Fibroblast of the conjunctiva (primary cell): ENCODE data around the gene RFK.
"Not testable (repeated sequence)": the region's sequence is repeated elsewhere in the genome, so short reads cannot be mapped to it uniquely, and the experiment has no call there.

Experiments used
- DNase-seq: peaks from one replicate; pipeline ENCODE4 v3.0.0-alpha.2; 2010; ENCODE audit warnings: low read depth

Gene RFK

DNA sequence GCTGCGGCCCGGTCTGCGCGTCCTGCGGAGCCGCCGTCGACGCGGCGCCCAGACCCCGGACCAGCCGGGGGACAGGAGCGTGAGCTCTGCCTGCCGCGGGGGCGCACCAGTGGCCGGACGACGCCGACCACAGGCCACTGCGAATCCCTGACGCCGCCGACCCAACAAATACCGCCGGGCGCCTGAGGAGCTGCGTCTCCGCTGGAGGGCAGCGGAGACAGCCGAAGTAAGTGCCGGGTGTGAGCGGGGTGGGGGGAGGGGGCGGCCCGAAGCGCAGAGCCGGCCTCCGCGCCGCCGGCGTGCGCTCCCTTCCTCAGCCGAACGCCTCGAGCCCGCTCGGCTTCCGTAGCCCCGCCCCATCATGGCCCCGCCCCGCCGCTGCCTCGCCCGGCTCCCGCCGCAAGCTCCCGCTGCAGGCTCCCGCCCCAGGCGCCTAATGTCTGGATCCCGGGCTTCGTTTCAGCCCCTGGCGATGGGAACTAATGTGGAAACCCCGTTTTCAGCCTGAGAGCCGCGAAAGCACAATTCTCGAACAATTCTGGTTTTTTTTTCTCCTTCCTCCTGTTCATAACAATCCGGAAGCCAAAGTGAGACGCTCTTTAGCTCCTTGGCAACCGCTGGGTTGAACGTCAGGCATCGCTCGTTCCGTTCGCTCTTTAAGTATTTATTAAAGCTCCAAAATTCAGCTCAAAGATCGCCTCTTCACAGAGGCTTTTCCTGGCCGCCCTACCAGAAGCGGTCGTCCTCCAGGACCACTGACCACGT, at the start of gene RFK:
RFK (minus strand) TSS at position 232 of the 765 bp plus-strand sequence. CDS start 255 bp downstream, outside the sequence.
- peak; percentile 90 for DNase-seq

DNA sequence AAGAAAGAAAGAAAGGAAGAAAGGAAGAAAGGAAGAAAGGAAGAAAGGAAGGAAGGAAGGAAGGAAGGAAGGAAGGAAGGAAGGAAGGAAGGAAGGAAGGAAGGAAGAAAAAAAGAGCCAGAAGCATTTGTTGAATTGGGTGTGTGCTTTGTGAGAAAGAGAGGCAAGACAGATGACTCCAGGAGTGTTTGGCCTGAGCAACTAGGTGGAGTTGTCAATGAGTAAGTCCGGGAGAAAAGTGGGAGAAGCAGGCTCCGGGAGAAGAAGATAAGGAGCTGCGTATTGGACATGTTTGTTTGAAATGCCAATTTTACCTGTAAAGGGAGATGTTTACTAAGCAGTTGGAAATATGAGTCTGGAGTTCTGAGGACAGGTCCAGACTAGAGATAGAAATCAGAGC, 49.7 kb upstream of the RFK start:
- no peak for DNase-seq

DNA sequence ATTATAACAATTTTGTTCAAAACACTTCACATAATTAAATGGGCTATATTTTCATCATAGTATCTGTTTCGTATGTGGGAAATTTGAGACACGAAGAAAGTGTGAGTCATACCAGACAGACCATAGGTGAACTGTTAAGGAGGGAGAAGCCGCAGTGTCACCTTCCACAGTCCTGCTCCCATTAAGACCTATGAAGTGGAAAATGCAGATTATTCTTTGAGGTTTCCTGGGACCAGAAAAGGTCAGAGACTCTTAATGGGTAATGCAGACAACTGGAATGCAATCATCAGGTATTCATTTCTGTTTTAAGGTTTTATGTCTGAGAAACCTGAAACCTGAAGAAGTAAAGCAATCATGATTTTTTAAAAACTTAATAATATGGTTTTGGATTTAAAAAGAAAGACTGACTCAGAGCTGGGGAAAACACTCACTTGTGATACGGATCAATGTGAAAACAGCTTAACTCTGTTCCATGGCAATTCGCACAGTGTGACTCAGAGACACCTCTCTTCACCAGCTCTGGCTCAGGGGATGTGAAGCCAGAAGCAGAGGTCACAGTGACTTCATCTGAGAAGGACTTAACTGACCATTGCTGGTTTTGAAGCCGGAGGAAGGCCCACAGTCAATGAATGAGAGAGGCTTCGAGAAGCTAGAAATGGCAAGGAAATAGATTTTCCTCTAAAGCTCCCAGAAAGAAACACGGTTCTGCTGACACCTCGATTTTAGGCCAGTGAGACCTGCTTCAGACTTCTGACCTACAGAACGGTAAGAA, 47.5 kb upstream of the RFK start:
- DNase-seq, result no peak

DNA sequence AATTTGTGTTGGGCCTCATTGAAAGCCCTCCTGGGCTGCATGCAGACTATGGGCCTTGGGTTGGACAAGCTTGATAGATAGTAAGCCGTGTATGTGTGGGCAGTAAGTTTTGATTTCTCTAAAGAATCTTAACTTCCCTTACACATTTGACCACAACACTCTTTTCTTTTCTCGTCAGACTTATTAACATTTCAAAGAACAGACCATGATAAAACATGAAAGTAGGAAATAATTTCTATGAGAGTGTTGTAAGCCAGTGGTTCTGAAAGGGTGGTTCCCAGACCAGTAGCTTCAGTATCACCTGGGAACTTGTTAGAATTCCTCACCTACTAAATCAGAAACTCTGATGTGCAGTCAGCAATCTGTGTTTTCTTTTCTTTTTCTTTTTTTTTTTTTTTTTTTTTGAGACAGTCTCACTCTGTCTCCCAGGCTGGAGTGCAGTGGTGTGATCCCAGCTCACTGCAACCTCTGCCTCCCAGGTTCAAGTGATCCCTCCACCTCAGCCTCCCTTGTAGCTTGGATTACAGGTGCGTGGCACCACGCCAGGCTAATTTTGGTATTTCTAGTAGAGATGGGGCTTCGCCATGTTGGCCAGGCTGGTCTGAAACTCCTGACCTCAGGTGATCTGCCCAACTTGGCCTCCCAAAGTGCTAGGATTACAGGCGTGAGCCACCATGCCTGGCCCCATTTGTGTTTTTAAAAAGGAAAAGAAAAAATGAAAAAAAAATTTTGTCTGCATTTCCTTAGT, 44.8 kb upstream of the RFK start:
- DNase-seq, result no peak

DNA sequence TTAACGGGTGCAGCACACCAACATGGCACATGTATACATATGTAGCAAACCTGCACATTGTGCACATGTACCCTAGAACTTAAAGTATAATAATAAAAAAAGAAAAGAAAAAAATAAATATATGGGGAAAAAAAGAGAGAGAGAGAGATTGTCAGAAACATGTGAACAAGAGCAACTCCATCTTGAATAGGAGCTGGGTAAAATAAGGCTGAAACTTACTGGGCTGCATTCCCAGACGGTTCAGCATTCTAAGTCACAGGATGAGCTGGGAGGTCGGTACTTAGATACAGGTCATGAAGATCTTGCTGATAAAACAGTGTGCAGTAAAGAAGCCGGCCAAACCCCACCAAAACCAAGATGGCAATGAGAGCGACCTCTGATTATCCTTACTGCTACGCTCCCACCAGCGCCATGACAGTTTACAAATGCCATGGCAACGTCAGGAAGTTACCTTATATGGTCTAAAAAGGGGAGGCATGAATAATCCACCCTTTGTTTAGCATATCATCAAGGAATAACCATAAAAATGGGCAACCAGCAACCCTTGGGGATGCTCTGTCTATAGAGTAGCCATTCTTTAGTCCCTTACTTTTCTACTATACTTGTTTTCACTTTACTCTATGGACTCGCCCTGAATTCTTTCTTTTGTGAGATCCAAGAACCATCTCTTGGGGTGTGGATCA, 42.9 kb upstream of the RFK start:
- DNase-seq, result not testable (repeated sequence)

DNA sequence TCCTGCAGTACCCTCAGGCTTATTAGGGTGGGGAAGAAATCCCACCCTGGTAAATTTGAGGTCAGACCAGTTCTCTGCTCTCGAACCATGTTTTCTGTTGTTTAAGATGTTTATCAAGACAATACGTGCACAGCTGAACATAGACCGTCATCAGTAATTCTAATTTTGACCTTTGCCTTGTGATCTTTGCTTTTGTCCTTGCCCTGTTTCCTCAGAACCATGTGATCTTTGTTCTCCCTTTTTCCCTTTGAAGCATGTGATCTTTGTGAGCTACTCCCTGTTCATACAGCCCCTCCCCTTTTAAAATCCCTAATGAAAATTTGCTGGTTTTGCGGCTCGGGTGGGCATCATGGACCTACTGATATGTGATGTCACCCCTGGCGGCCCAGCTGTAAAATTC, 40.7 kb upstream of the RFK start:
- DNase-seq, result not testable (repeated sequence)

DNA sequence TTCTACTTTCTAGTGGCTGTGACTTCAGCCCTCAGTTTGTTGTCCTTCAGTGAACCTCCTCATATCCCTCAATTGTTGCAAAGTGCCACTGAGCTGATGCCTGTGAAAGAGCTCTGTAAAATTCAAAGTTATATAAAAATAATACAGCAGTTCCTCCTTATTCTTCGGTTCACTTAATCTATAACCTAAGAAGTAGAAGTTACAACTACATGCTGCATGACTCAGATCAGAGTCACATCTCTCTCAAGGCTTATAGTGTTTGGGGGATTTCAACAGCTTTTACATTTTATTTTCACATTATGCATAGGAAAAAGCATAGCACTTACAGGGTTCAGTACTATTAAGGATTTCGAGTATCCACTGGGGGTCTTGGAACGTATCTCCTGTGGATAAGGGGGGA, 39.6 kb upstream of the RFK start:
- no peak for DNase-seq

DNA sequence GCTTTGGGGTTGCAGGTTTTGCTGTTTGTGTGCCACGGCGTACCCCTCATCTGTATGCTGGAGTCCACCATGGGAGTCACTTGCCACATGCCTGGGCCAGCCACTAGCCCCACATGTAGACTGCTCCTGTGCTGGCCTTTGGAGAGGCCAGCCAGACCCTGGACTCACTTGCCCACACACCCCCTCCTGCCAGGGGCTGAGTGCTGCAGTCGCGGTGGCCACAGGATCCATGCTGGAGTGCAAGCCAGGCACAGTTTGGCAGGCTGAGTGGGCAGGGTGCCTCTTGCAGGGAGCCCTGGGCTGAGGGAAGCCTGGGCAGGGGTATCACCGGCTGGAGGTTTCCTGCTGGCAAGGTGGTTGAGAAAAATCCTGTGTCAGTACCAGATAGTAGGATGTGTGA, 39.2 kb upstream of the RFK start:
- DNase-seq, result no peak

DNA sequence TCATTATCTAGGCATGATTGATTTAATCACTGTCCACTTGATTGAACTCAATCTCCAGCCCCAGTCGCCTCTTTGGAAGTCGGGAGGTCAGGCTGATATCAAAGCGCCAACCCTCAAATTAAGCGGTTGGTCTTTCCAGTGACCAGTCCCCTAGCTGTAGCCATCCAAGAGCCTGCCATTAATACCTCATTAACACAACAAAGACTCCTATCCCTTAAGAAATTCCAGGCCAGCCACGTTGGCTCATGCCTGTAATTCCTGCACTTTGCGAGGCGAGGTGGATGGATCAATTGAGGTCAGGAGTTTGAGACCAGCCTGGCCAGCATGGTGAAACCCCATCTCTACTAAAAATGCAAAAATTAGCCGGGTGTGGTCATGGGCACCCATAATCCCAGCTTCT, 37.4 kb upstream of the RFK start:
- DNase-seq, result no peak

DNA sequence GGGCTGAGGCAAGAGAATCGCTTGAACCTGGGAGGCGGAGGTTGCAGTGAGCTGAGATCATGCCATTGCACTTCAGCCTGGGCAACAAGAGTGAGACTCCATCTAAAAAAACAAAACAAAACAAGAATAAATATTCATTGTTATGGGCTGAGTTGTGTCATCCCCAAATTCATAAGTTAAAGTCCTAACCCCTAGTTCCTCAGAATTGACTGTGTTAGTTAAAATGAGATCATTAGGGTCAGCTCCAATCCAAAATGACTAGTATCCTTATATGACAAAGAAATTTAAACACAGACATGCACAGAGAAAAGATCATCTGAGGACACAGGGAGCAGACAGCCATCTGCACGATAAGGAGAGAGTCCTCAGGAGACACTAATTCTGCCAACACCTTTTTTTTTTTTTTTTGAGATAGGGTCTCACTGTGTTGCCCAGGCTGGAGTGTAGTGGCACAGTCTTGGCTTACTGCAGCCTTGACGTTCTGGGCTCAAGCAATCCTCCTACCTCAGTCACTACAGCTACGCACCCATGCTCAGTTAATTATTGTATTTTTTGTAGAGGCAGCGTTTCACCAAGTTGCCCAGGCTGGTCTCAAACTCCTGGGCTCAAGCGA, 32.7 kb upstream of the RFK start:
- DNase-seq, result no peak

DNA sequence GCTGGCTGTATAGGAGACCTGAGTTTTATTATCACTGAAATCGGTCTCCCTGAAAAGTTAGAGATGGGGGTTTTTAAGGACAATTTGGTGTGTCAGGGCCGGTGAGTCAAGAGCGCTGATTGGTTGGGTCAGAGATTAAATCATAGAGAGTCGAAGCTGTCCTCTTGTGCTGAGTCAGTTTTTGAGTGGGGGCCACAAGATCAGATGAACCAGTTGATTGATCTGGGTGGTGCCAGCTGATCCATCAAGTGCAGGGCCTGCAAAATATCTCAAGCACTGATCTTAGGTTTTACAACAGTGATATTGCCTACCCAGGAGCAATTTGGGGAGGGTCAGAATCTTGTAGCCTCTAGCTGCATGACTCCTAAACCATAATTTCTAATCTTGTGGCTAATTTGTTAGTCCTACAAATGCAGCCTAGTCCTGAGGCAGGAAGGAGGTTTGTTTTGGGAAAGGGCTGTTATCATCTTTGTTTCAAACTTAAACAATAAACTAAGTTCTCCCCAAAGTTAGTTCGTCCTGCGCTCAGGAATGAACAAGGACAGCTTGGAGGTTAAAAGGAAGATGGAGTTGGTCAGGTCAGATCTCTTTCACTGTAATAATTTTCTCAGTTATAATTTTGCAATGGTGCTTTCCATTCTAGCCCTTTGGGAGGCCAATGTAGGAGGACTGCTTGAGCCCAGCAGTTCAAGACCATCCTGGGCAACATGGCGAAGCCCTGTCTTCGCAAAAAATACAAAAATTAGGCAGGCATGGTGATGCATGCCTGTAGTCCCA, 31.6 kb upstream of the RFK start:
- no peak for DNase-seq

DNA sequence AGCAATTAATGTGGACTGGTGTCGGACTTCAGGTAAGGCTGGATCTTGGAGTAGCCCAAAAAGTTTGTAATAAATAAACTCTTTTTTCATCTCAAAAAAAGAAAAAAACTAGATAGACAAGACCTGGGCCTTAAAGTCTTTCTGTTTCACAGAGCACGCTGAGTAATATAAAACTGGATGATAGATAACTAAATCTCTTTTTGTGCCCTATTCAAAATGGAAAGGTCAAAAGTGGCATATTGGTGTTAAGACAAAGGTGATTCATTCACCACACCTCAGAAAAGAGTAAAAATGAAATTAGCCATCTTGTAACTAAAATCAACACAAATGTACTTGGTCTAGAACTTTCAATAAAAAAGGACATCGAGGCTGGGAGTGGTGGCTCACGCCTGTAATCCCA, 30.3 kb upstream of the RFK start:
- DNase-seq, result no peak

DNA sequence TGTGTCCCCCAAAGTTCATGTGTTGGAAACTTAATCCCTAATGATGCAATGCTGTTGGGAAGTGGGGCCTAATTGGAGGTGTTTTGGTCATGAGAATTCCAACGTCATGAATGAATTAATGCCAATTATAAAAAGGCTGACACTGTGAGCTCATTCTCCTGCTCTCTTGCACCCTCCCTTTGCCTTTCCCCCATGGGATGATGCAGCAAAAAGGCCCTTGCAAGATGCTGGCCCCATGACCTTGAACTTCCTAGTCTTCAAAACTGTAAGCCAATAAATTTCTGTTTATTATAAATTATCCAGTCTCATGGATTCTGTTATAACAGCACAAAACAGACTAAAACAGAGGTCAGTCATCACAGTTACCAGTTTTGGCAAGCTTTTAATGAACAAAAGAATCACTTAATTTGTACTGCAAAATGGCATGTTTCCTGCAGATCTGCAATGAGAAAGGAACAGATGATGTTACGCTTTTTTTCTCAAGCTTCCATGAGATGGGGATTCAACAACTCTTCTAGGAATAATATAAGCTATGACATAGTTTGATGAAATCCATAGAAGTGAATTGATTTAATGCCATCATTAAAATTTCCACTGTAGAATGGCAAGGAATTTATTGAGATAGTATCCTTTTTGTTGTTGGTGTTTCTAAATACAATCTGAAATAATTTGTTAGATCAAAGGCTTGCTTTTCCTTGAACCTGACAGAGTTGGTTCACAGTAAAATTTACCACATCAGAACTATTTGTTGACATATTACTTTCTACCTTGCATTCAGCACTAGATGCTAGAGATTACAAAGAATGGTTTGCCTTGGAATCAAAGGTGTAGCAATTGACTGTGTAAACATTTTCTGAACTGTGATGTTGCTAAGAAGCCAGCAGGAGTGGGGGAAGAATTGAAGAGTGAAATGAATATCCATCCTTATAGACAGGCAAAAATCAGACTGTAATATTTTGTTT, 29.3 kb upstream of the RFK start:
- no peak for DNase-seq

DNA sequence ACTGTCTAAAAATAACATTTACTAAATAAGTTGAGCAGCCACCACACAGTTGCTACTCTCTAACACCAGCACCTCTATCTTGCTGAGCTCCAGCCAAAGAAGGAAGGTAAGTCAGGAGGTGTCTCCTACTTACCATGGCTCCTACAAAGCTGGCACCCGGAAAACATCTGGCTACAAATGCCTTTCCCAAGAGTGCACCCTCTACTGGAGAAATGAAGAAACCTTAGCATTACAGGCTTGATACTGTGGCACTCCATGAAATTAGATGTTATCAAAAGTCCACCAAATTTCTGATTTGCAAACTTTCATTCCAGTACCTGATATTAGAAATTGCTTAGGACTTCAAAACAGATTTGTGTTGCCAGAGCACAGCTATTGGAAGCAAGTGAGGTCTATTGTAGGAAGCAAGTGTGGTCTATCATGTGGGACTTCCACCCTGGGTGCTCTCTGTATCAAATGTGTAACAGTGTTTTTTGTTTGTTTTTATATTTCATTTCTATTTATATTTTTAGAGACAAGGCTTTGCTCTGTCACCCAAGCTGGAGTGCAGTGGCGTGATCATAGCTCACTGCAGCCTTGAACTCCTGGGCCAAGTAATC, 25.7 kb upstream of the RFK start:
- no peak for DNase-seq

DNA sequence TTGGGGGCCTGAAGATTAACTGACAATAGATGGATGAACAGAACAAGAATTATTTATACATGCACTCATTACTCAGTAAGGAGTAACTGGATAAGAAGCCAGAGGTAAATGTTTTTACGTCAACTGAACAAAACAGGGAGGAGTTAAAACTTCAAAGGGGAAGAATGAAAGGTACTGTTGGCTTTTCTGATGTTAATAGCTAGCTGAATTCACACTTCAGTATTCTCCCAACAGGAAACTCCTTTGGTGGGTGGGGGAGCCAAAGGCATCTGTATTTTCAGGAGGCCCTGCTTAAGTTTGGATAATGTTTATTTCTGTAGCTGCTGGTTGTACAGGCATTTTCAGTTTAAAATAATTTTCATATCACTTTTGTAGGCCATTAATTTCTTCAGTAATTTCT, 23.2 kb upstream of the RFK start:
- DNase-seq, result no peak

DNA sequence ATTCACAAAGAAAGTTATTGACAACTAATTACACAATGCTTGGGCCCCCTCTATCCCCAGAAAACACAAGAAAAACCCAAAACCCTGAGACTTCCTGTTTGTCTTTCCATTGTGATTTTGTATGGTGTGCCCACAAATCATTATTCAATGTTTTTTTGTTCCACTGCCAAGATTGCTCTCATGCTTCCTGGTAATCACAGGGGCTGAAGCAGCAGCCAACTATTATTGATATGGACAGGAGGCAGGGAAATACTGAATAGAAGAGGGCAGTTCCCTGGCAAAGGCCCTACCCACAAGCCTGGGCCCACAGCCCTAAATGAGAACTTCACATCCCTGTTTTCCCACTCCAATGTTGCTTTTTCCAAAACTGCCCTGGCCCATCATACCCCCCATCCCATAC, 21.5 kb upstream of the RFK start:
- no peak for DNase-seq

DNA sequence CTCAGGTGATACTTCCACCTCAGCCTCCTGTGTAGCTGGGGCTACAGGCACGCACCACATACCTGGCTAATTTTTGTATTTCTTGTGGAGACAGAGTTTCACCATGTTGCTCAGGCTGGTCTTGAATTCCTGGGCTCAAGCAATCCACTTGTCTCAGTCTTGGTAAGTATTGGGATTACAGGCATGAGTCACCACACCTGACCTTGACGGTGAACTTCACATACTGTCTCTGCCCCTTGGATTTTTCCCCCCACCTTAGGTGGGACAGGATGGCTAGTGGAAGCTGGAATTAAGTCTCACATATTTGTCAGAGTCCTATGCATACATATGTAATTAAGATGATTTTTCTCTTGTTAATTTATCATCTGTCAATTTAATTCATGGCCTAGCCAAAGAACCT, 20.9 kb upstream of the RFK start:
- no peak for DNase-seq

DNA sequence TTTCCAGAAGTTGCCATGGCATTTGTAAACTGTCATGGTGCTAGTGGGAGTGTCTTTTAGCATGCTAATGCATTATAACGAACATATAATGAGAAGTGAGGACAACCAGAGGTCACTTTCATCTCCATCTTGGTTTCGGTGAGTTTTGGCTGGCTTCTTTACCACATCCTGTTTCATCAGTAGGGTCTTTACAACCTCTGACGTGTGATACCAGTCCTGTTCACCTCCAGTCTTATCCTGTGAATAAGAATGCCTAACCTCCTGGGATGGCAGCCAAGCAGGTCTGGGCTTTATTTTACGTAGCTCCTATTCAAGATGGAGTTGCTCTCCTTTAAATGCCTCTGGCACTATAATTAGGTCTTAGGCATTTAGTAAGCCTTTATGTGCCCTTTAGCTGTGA, 20.4 kb upstream of the RFK start:
- DNase-seq, result no peak

DNA sequence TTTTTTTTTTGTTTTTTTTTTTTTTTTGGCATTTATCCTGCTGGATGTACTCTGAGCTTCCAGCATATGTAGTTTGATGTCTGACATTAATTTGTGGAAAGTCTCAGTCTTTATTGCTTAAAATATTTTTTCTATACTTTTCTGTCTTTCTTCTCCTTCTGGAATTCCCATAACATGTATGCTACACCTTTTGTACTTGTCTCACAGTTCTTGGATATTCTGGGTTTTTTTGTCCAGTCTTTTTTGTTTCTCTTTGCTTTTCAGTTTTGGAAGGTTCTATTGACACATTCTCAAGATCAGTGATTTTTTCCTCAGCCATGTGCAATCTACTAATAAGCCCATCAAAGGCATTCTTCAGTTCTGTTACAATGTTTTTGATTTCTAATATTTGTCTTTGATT, 19.4 kb upstream of the RFK start:
- DNase-seq, result no peak

DNA sequence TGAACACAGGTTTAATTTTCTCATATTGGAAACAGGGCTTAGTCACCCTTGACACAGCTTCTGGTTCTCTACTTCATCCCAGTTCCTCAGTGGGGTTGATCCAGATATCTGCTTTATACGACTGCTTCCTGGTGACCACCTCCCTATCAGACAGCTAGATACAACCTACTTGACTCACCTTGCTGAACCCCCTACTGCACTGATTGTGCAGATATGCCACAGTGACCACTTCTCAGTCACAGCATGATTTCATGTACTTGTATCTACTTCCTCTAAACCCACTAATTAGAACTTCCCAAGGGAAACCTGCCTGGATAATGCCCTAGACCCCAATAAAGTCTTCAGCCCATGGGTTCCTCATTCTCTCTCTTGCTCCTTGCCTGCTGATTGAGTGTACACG, 18.4 kb upstream of the RFK start:
- DNase-seq, result no peak
